HepG2 (cell line): ENCODE data around the gene MRPS5. TPM values are rescaled to one million over a fixed set of nuclear protein-coding genes. Genes with fewer than 3 reads are reported as not detected.

Experiments used
- ARID3A ChIP-seq: IDR thresholded peaks from 2 replicates; pipeline ENCODE4 v1.6.1; 2012; ENCODE audit warnings: low read depth, low read length, improper control_type of control experiment
- CHCHD3 ChIP-seq: sonication (generic); formaldehyde crosslinking; IDR thresholded peaks from 2 replicates; pipeline ENCODE4 v1.8.0; 2022; ENCODE audit warnings: mild to moderate bottlenecking, missing genetic modification reagents, moderate library complexity
- CHD4 ChIP-seq: fragments of 200-600 bp; sonication (generic); IDR thresholded peaks from 2 replicates; pipeline ENCODE4 v1.7.0; 2017; ENCODE audit warnings: mild to moderate bottlenecking, low read length, borderline replicate concordance
- DMTF1 ChIP-seq: sonication (generic); formaldehyde crosslinking; IDR thresholded peaks from 2 replicates; pipeline ENCODE4 v1.4.0; 2020; ENCODE audit warnings: mild to moderate bottlenecking, missing genetic modification reagents
- DPF2 ChIP-seq: sonication (generic); formaldehyde crosslinking; IDR thresholded peaks from 2 replicates; pipeline ENCODE4 v1.4.0; 2020; ENCODE audit warnings: mild to moderate bottlenecking, low read depth, missing genetic modification reagents, borderline replicate concordance
- FOXA1 ChIP-seq, 2 experiments: fragments of 450-650 bp in 1 of 2; sonication (generic) in 1 of 2; formaldehyde crosslinking in 1 of 2; IDR thresholded peaks; 2 replicates each; pipeline versions ENCODE4 v1.4.0 to v1.6.1; 2016 to 2020; ENCODE audit warnings: missing genetic modification reagents in 1 of 2
- FOXP4 ChIP-seq: sonication (generic); formaldehyde crosslinking; IDR thresholded peaks from 2 replicates; pipeline ENCODE4 v1.4.0; 2020; ENCODE audit warnings: missing genetic modification reagents
- KMT2B ChIP-seq: IDR thresholded peaks from 2 replicates; pipeline ENCODE4 v1.6.1; 2016; ENCODE audit warnings: missing genetic modification reagents, missing compliant biosample characterization
- NR2F6 ChIP-seq, 2 experiments: IDR thresholded peaks; 2 replicates each; pipeline ENCODE4 v1.6.1; 2016; ENCODE audit warnings: antibody characterized with exemption in 1 of 2, mild to moderate bottlenecking in 1 of 2
- POLR2A ChIP-seq, 2 experiments: IDR thresholded peaks; 2 replicates each; pipeline ENCODE4 v1.6.1; 2011; ENCODE audit warnings: low read depth in 2 of 2, low read length in 2 of 2, mild to moderate bottlenecking in 1 of 2, moderate library complexity in 1 of 2; ENCODE audit not compliant: insufficient read depth in 1 of 2
- PRDM10 ChIP-seq: sonication (generic); formaldehyde crosslinking; IDR thresholded peaks from 2 replicates; pipeline ENCODE4 v1.4.0; 2020; ENCODE audit warnings: low read depth, missing genetic modification reagents
- SP5 ChIP-seq: IDR thresholded peaks from 2 replicates; pipeline ENCODE4 v1.6.1; 2016; ENCODE audit warnings: low read depth, borderline replicate concordance
- TEAD2 ChIP-seq: sonication (generic); formaldehyde crosslinking; IDR thresholded peaks from 2 replicates; pipeline ENCODE4 v1.9.0; 2021; ENCODE audit warnings: missing genetic modification reagents
- ZNF10 ChIP-seq: sonication (generic); formaldehyde crosslinking; IDR thresholded peaks from 2 replicates; pipeline ENCODE4 v1.4.0; 2020; ENCODE audit warnings: mild to moderate bottlenecking, low read depth, missing genetic modification reagents, borderline replicate concordance
- ZNF136 ChIP-seq: sonication (generic); formaldehyde crosslinking; IDR thresholded peaks from 2 replicates; pipeline ENCODE4 v1.8.1; 2022; ENCODE audit warnings: low read depth, mild to moderate bottlenecking, moderate library complexity, missing genetic modification reagents
- ZNF251 ChIP-seq: sonication (generic); formaldehyde crosslinking; IDR thresholded peaks from 2 replicates; pipeline ENCODE4 v1.9.0; 2021; ENCODE audit warnings: mild to moderate bottlenecking, missing genetic modification reagents
- ZNF383 ChIP-seq: sonication (generic); formaldehyde crosslinking; IDR thresholded peaks from 2 replicates; pipeline ENCODE4 v1.4.0; 2020; ENCODE audit warnings: missing genetic modification reagents, mild to moderate bottlenecking, borderline replicate concordance
- ZNF547 ChIP-seq: sonication (generic); formaldehyde crosslinking; IDR thresholded peaks from 2 replicates; pipeline ENCODE4 v1.5.1; 2020; ENCODE audit warnings: mild to moderate bottlenecking, missing genetic modification reagents
- ZNF740 ChIP-seq: sonication (generic); formaldehyde crosslinking; IDR thresholded peaks from 2 replicates; pipeline ENCODE4 v1.4.0; 2020; ENCODE audit warnings: missing genetic modification reagents
- polyA plus RNA-seq, 8 experiments: library from polyadenylated mRNA; depleted of rRNA in 3 of 8; stranded (reverse) in 7 of 8; unstranded in 1 of 8; fragments of >200 nt; fragmentation: Illumina TruSeq in 4 of 8; extraction: Trizol in 4 of 8; gene quantifications; 2 replicates each; pipeline versions ENCODE4 v1.2.1 to v1.2.3, GENCODE V29; 2011 to 2016; ENCODE audit warnings: low read depth in 4 of 8, missing spikeins in 1 of 8, mixed read lengths in 1 of 8; ENCODE audit not compliant: insufficient read depth in 1 of 8
- total RNA-seq, 5 experiments: library from RNA; depleted of rRNA; stranded (reverse); fragments of >200 nt; fragmentation: Illumina TruSeq; extraction: Trizol; gene quantifications; 2 replicates each; pipeline ENCODE4 v1.2.3, GENCODE V29; 2016; ENCODE audit warnings: low read depth in 1 of 5

Gene MRPS5
- total and polyA plus RNA-seq, 2 of the 13 experiments (the other 11 are each of a cell fraction or from before 2014, with no cell fraction given) = 98.8 to 134 TPM

GRCh38 chr2:95165371-95166064, 43.9 kb upstream of the MRPS5 start, which contains the start of gene ZNF2 (continued):
- TF ChIP-seq CHCHD3 (CRISPR knock-in tag) (no peak), FOXP4 (CRISPR knock-in tag) (peak; percentile 65), ZNF251 (CRISPR knock-in tag) (no peak; the same call in 1 of the 2 replicates), SP5 (CRISPR knock-in tag) (no peak), NR2F6 (IDR thresholded peaks at IDR 0.05) (peak; percentile 25; the same call in 1 of the 2 replicates), NR2F6 (CRISPR knock-in tag; IDR thresholded peaks at IDR 0.05) (no peak), PRDM10 (CRISPR knock-in tag) (peak; percentile 96), TEAD2 (CRISPR knock-in tag) (0 out of 2 replicates have a peak, but pooled peaks have one; percentile 42), FOXA1 (IDR thresholded peaks at IDR 0.05) (no peak), FOXA1 (CRISPR knock-in tag; IDR thresholded peaks at IDR 0.05) (peak; percentile 8; the same call in 1 of the 2 replicates), CHD4 (no peak), DMTF1 (no peak), ZNF136 (CRISPR knock-in tag) (no peak), DPF2 (CRISPR knock-in tag) (no peak), POLR2A (IDR thresholded peaks at IDR 0.05; ENCODE audit: insufficient read depth in 1 of 2, low read depth in 2 of 2, low read length in 2 of 2) (peak; percentile 95 to 98), ARID3A (peak; percentile 53; the same call in 1 of the 2 replicates), ZNF383 (no peak), ZNF547 (CRISPR knock-in tag) (peak; percentile 85), ZNF10 (CRISPR knock-in tag) (no peak; the same call in 1 of the 2 replicates), ZNF740 (CRISPR knock-in tag) (0 out of 2 replicates have a peak, but pooled peaks have one; percentile 17), KMT2B (CRISPR knock-in tag) (peak; percentile 96)
